HG02981 (cell line): ENCODE measurements around the gene NEGR1.

ENCODE experiments used
- ATAC-seq: cut with Tn5 transposase; IDR thresholded peaks from one replicate; pipeline ENCODE4 v1.9.1; 2021; ENCODE audit warnings: mild to moderate bottlenecking, moderate library complexity; ENCODE audit not compliant: unreplicated experiment

The NEGR1 gene

GRCh38 chr1:71521655-71522264 lies 760.6 kb downstream of the NEGR1 start:
- no peak for ATAC-seq

- no peak for ATAC-seq
Measured at GRCh38 chr1:71511505-71511904, 770.8 kb downstream of the NEGR1 start.

- ATAC-seq: no peak
Measured at GRCh38 chr1:71510725-71511124, 771.6 kb downstream of the NEGR1 start.

- ATAC-seq: no peak
Measured at GRCh38 chr1:71509051-71509595, 773.2 kb downstream of the NEGR1 start.

- no peak for ATAC-seq
Measured at GRCh38 chr1:71502006-71502405, 780.3 kb downstream of the NEGR1 start.

GRCh38 chr1:71498542-71498941 lies 783.8 kb downstream of the NEGR1 start:
- no peak for ATAC-seq

GRCh38 chr1:71494163-71494562 lies 788.2 kb downstream of the NEGR1 start:
- ATAC-seq: no peak

GRCh38 chr1:71492298-71493041 lies 789.9 kb downstream of the NEGR1 start:
- ATAC-seq: no peak

GRCh38 chr1:71490432-71490831 lies 791.9 kb downstream of the NEGR1 start:
- ATAC-seq: no peak

GRCh38 chr1:71488555-71489252 lies 793.6 kb downstream of the NEGR1 start:
- no peak for ATAC-seq

- ATAC-seq: no peak
Measured at GRCh38 chr1:71473331-71473730, 809.0 kb downstream of the NEGR1 start.

- ATAC-seq: no peak
Measured at GRCh38 chr1:71465093-71465492, 817.2 kb downstream of the NEGR1 start.

GRCh38 chr1:71464016-71464415 lies 818.3 kb downstream of the NEGR1 start:
- no peak for ATAC-seq

- ATAC-seq: no peak
Measured at GRCh38 chr1:71463144-71463543, 819.2 kb downstream of the NEGR1 start.

GRCh38 chr1:71462247-71462646 lies 820.1 kb downstream of the NEGR1 start:
- no peak for ATAC-seq

GRCh38 chr1:71461416-71461815 lies 820.9 kb downstream of the NEGR1 start:
- ATAC-seq: no peak

GRCh38 chr1:71448444-71448843 lies 833.9 kb downstream of the NEGR1 start:
- ATAC-seq: no peak

GRCh38 chr1:71438626-71439025 lies 843.7 kb downstream of the NEGR1 start:
- no peak for ATAC-seq

- no peak for ATAC-seq
Measured at GRCh38 chr1:71435951-71436350, 846.4 kb downstream of the NEGR1 start.

GRCh38 chr1:71434240-71434639 lies 848.1 kb downstream of the NEGR1 start:
- ATAC-seq: no peak

GRCh38 chr1:71428029-71428428 lies 854.3 kb downstream of the NEGR1 start:
- no peak for ATAC-seq

- ATAC-seq: no peak
Measured at GRCh38 chr1:71427066-71427465, 855.3 kb downstream of the NEGR1 start.
